ENCODE data around the gene AGBL1. TPM values are rescaled to one million over a fixed set of nuclear protein-coding genes. Genes with fewer than 3 reads are reported as not detected.

Gene AGBL1
- total and polyA plus RNA-seq, 8 donors, result under 0.01 to 0.18 TPM; not detected in 6

- H3K27ac ChIP-seq, result no peak overlapping the region
- TF ChIP-seq, protein P1, sequence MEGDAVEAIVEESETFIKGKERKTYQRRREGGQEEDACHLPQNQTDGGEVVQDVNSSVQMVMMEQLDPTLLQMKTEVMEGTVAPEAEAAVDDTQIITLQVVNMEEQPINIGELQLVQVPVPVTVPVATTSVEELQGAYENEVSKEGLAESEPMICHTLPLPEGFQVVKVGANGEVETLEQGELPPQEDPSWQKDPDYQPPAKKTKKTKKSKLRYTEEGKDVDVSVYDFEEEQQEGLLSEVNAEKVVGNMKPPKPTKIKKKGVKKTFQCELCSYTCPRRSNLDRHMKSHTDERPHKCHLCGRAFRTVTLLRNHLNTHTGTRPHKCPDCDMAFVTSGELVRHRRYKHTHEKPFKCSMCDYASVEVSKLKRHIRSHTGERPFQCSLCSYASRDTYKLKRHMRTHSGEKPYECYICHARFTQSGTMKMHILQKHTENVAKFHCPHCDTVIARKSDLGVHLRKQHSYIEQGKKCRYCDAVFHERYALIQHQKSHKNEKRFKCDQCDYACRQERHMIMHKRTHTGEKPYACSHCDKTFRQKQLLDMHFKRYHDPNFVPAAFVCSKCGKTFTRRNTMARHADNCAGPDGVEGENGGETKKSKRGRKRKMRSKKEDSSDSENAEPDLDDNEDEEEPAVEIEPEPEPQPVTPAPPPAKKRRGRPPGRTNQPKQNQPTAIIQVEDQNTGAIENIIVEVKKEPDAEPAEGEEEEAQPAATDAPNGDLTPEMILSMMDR (IDR thresholded peaks at IDR 0.05), result no peak
- TF ChIP-seq POLR2AphosphoS5 (IDR thresholded peaks at IDR 0.05) (no peak), POLR2A (IDR thresholded peaks at IDR 0.05) (no peak), EP300 (IDR thresholded peaks at IDR 0.05) (no peak)
- peaks cover 0 to 3% (median 2%) of the 10 kb centered on the region in 4 donors for H3K9me3 ChIP-seq
- intact Hi-C loops (cut with DNase I; ENCODE audit: low total_unique reads), result no loop called here
- 87 to 90% (median 89%) methylated on average over 2 of the region's 2 CpGs for WGBS, 5 donors
- H3K4me1 ChIP-seq, result no peaks in the 10 kb centered on the region
- DNase-seq, result no peak
- no peaks in the 10 kb centered on the region for H3K36me3 ChIP-seq
- H3K27me3 ChIP-seq, result no peaks in the 10 kb centered on the region
- H3K4me3 ChIP-seq, result no peak overlapping the region
Observed at GRCh38 chr15:86337071-86337470, 257.4 kb downstream of the AGBL1 start.

DNA sequence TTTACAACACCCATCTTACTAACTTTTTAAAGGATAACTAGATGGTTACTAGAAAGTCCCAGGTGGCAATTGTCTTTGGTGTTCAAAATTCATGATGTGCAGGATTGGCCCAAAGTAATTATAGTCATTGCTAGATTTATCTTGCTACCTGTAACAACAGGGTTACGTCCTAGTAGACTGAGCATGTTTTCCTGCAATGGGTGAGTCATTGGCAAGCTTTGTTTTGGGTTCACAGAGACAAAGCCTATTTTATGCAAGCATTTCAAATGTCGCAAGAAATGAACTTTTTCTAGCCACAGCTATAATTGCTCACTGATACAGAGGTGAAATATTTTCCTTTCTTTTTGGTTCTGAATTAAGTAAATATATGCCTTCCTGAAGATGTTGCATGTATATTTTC, 267.6 kb downstream of the AGBL1 start:
- no peaks in the 10 kb centered on the region for H3K27me3 ChIP-seq
- no peak for DNase-seq
- 51 to 76% (median 62%) methylated on average over 2 of the region's 2 CpGs for WGBS, 5 donors
- no peak overlapping the region for H3K27ac ChIP-seq
- H3K4me3 ChIP-seq, result no peak overlapping the region
- no peaks in the 10 kb centered on the region for H3K4me1 ChIP-seq
- no peaks in the 10 kb centered on the region for H3K9me3 ChIP-seq
- H3K36me3 ChIP-seq, result no peaks in the 10 kb centered on the region
- intact Hi-C loops (cut with DNase I; ENCODE audit: low total_unique reads), result no loop called here
- TF ChIP-seq, protein P1 (IDR thresholded peaks at IDR 0.05), result no peak
- TF ChIP-seq EP300 (IDR thresholded peaks at IDR 0.05), result no peak
- no peak for TF ChIP-seq POLR2AphosphoS5 (IDR thresholded peaks at IDR 0.05)
- no peak for TF ChIP-seq POLR2A (IDR thresholded peaks at IDR 0.05)

DNA sequence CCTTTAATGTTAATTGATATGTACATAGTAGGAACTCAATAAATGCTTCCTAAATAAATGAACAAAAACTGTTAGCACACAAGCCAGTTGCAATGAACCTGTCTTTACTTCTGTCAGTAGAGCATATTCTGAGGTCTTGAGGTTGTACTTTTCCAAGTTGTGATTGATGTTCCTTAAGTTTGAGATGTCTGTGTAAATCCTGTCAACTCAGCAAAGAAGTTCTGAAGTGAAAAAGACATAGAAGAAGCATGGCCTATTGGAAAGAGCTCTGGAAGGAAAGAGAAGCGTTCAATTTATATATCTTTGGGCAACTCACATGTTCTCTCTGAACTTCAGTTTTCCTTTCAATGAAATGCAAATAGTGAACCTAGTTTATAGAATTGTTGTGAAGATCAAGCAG, 269.9 kb downstream of the AGBL1 start:
- Histone ChIP-seq H3K4me3 (no peak overlapping the region), H3K27me3 (no peaks in the 10 kb centered on the region), H3K4me1 (no peaks in the 10 kb centered on the region), H3K27ac (no peak overlapping the region), H3K9me3 (no peaks in the 10 kb centered on the region), H3K36me3 (no peaks in the 10 kb centered on the region)
- WGBS, 5 donors, result 72 to 93% (median 86%) methylated on average over 1 of the region's 1 CpG
- no peak for DNase-seq
- no peak for TF ChIP-seq POLR2AphosphoS5 (IDR thresholded peaks at IDR 0.05)
- TF ChIP-seq, protein P1 (IDR thresholded peaks at IDR 0.05), result no peak
- no peak for TF ChIP-seq EP300 (IDR thresholded peaks at IDR 0.05)
- no peak for TF ChIP-seq POLR2A (IDR thresholded peaks at IDR 0.05)
- intact Hi-C loops (cut with DNase I; ENCODE audit: low total_unique reads), result no loop called here

- no peak overlapping the region for H3K27ac ChIP-seq
- no peaks in the 10 kb centered on the region for H3K36me3 ChIP-seq
- no peaks in the 10 kb centered on the region for H3K9me3 ChIP-seq
- no peak for TF ChIP-seq POLR2AphosphoS5 (IDR thresholded peaks at IDR 0.05)
- TF ChIP-seq, protein P1 (IDR thresholded peaks at IDR 0.05), result no peak
- no peak for TF ChIP-seq EP300 (IDR thresholded peaks at IDR 0.05)
- H3K27me3 ChIP-seq, result no peaks in the 10 kb centered on the region
- 56 to 80% (median 75%) methylated on average over 1 of the region's 1 CpG for WGBS, 5 donors
- intact Hi-C loops (cut with DNase I; ENCODE audit: low total_unique reads), result no loop called here
- DNase-seq, result no peak
- H3K4me1 ChIP-seq, result no peaks in the 10 kb centered on the region
- H3K4me3 ChIP-seq, result no peak overlapping the region
Observed at GRCh38 chr15:86353213-86353612, 273.5 kb downstream of the AGBL1 start.
